B cell (primary cell): ENCODE data around the gene CCDC196.

Experiments used
- CTCF ChIP-seq: fragments of 200-600 bp; IDR thresholded peaks from one replicate; pipeline ENCODE4 v1.8.0; 2022; ENCODE audit warnings: antibody characterized with exemption, mild to moderate bottlenecking
- EZH2 ChIP-seq: IDR thresholded peaks from 2 replicates; pipeline ENCODE4 v1.6.1; 2012; ENCODE audit warnings: borderline replicate concordance, low read depth, mild to moderate bottlenecking, moderate library complexity, low read length; ENCODE audit not compliant: insufficient read depth, poor library complexity, severe bottlenecking

GRCh38 chr14:66503532-66503931, 17.4 kb downstream of the CCDC196 start:
- TF ChIP-seq CTCF: no peak
- TF ChIP-seq EZH2: no peak
